OCI-M2 (cell line): ENCODE results near the gene PRDM11.
"Not testable (repeated sequence)": the region's sequence is repeated elsewhere in the genome, so short reads cannot be mapped to it uniquely, and the experiment has no call there.

Experiments used
- DNase-seq: peaks from one replicate; lab custom pipeline; 2025; ENCODE audit not compliant: unreplicated experiment; lab: John Stamatoyannopoulos, UW

PRDM11 gene

DNA sequence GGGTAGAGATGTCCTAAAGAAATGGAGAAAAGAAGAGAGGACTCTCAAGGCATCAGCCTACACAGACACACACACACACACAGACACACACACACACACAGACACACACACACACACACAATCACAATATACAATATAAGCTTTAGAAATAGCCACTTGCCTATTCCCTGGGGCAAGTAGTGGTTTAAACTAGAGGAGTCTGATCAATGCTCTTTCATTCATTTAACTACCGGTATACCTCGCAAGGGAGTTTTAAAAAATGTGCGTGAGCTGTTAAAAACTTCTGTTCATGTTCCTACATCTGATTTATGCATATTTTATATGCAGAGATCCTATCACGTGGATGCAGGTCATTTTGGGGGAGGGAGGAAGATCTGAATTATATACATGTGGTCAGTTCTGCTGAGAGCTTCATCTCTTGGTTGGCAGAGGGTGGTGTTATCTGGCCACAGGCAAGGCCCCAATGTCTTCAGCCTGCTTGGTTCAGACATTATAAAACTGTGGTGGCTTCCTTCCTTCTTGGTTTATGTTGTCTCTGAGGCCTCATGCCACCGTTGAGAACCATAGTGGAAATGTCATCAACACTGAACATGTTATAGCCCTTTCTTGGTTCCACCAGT is 83.1 kb downstream of the PRDM11 start:
- no peak for DNase-seq

DNA sequence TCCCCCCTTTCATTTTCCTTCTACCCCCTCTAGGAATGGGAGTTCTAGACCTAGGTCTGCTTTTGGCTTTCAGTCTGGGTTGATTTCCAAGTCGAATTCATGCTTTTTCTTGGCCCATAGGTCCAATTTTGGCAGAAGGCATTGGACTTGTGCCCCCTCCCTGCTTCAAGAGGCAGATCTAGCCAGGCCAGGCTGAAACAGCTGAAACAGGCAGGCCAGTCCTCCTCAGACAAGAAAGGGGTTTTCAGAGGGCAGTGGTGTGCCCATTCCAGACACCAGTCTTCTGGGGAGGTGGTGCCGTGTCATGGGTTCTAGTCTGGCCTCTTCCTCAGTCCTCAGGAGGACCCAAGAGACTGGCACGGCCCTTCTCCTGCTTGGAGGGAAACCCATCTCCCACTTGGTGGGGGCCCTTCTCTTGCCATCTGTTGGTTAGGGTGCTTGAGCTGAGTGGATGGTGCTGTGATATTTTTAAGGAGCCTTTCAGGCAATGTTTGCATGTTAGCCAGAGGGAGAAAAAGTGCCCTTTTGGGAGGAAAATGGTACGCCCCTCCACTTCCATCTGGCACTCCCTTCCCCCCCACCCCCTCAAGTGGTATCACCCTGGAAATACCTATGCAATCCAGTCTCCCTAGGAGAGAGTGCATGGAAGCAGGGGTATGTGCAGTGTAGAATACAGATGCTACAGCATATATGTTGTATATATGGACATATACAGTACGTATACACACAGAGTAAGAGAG is 86.1 kb downstream of the PRDM11 start:
- DNase-seq: no peak

DNA sequence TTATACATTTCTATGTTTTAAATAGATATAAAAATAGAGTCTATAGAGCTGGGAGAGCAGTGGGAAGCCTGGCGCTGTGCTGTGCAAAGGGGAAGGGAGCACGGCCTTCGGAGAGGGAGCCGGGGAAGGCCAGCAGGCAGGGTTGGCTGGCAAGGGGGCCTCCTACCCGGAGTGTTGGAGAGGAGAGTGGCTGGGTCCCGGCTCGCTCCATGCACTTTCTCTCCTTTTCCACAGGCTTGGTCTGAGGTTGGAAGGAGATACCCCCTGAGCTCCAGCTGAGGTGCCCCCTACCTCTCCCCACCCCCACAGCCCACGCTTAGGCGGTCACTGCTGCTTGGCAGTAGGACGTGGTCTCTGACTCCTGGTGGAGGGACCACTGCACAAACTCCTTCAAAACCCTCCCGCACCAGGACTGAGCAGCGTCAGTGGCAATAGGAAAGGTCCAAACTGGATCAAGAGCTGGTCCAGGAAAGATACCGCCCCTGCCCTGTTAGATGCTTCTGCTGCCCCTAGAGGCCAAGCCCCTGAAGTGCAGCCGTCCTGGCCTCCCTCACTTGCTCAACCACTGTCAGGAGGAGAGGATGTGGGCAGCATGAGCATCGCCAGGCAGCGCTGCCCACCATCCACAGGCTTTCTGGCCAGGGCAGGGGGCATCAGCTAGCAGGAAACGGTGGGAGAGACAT is 86.8 kb downstream of the PRDM11 start:
- no peak for DNase-seq

DNA sequence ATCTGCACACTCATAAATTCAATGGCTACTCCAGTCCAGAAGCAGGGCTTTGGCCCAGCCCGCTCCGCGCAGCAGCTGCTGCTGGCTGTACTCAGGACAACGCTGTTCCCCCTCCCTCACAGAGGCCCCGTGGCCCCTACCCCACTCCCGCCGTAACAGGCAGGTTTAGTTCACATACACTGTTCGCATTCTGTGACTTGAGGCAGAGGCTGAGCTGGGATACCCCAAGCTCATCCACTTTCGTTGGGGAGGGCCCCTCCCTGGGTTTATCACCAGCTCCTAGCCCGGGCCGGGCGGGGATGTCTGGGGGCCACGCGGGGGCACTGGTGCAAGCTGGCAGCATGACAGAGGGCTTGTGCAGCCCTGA is 87.3 kb downstream of the PRDM11 start:
- no peak for DNase-seq

DNA sequence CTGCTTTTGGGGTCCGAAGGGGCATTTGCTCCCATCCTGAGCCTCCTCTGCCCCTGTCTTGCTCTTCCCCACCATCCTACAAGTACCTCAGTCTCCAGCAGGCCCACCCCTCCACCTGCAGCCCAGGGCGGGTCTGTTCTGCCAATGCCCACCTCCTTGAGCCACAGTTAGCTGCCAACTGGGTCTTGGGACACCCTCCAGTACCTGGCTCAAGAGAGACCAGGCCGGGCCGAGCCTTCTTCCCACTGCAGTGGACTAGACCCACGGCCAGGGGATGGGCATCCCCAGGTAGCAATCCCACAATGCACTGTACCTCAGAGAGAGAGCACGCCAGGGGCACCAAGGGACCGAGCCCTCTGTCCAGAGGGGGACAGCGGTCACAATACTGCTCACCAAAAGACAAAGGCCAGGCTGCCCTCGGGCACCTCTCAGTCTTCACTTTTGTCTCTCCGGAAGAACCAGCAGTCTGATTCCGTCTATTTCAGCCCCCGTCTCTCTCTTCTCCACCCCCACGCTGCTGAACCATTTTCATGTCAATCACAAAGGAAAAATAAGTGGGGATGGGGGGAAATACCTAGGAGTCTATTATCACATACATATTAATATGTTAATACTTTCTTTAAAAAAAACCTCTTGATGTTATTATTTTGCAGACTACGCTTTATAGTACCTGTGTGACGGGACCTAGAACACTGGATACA is 88.0 kb downstream of the PRDM11 start:
- DNase-seq: no peak

DNA sequence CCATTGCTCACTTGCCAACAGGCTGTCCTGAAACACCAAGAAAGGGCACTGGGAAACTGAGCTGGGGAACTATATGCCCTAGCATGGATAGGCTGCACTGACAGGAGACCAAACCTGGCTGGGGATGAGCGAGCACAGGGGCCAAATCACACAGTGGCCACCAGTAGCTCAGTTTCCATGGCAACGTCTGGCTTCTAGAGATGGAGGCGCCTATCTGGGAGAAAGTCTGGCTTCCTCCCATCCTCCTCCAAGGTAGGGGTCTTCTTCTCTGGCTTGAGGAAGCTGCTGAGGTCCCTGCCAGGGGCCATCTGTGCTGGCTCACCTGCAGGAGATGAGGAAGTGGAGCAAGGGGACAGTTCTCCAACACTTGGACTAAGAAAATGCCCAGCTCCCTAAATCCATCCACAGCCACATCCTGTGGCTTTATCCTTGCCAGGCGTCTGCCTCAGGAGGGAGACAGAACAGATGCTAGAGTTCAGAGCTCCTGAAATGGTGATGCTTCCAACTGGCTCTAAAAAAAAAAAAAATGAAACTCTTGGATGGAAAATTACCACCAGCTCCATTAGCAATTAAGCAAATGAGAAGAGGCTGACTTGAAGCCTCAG is 91.4 kb downstream of the PRDM11 start:
- DNase-seq: no peak

DNA sequence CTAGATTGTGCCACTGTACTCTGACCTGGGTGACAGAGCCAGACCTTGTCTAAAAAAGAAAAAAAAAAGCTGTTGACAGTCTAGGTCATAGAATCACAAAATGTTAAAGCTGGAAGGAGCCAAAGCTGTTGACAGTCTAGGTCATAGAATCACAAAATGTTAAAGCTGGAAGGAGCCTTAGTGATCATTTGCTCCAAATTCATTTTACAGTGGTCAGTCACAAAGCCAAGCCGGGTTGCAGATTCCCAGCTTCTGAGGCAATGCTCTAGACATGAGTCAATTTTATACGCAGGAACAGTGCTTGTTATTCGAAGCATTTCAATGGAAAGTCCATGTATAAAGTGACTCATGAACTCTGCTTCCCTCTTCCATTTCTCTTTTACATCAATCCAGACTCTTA is 92.3 kb downstream of the PRDM11 start:
- DNase-seq: no peak

DNA sequence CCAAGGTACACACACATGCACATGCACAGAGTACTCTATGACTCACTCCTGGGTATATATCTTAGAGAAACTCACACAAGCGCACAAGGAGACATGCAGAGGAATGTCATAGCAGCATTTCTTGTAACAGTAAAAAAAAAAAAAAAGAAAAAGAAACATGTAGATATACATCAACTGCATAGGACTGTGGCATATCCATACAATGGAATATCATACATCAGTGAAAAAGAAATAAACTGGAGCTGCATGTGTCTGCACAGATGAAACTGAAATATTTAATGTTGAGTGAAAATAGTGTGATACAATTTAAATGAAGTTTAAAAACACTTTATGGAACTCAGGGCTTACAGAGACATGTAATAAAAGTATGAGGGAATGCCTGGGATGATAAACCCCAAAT is 93.3 kb downstream of the PRDM11 start:
- DNase-seq: no peak

DNA sequence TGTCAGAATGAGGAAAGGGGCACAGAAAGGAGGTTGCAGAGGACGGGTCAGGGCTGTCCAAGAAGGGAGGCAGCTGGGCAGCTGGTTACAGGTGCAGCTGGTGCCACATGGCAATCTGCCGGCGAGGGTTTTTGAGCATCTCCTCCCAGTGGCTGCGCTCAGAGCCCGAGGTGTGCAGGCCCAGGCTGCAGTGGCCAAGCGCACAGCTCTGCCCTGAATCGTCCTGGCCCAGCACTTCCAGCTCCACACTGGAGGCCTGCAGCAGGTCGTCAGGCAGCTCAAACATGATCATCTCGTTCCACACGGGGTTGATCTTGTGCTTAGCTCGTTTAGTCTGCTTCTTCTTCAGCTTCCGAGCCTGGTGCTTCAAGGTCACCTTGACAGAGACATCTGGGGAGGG is 97.5 kb downstream of the PRDM11 start:
- no peak for DNase-seq

DNA sequence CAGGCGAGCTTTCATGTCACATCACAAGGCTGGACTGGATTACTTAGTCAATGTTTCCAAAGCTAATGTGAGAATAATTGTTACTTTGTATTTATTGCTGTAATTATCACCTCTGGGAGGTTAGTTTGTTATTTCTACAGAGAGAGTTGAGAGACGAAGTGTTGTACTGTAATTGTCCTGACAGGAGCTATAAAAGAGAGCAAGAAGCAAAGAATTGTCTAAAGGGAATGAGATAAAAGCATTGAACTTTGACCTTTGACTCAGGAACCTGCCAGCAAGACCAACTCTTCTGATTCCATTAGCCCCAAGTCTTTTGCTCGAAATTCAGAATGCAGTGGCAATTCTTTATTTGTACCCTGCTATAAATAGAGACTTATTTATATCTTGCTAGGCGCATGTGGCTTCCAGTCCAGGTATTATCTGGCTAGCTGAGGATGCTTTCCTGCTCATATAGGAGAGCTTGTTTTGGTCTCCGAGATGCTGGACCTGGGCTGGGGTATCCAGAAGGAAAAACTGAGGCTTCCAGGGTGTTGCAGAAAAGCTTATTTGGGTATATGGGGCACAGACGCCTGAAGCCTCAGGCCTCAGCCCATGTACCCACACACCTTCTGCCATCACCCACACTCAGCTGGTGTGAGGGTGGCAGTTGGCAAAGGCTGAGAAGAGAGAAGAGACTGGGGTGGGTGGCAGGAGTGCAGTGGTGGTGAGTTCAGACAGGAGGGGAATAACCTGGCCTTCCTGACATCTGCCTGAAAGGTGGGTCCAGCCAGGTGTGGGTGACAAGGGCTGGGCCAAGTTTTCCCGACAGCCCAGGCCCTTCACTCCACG is 99.0 kb downstream of the PRDM11 start:
- DNase-seq: no peak

DNA sequence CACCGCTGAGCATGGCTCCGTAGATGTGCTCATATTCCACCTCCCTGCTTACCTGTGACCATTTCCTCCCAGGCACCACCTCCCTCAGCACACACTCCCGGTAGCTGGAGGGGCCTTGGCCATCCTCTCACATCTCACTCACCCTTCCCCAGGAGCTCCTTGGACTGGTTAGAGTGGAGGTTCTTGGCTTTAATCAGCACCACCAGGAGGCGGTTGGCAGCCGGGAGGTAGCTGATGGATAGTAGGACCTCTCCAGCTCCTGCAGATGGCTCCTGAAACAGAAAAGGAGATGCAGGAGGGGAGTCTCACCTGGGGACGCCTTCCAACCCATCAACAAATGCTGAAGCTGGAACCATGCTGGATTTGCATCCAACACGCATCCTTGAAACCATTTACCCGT is 99.8 kb downstream of the PRDM11 start:
- DNase-seq: no peak

DNA sequence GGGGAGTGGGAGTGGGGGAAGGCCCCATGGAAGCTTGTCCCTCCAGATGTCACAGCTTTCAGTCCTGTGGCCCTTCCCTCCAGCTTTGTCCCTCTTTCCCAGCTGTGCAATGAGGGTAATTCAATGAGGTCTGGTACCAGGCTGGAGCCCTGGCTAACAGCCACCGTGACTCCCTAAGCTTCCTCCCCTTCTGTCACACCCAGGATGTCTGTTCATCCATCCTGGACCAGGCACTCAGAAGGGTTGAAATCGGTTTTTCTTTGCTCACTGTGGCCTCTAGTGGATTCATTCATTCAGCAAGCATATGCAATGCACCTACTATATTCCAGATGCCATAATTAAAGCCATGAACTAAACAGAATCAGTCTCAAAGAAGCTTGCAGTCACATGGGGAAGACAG is 101.0 kb downstream of the PRDM11 start:
- DNase-seq: no peak

DNA sequence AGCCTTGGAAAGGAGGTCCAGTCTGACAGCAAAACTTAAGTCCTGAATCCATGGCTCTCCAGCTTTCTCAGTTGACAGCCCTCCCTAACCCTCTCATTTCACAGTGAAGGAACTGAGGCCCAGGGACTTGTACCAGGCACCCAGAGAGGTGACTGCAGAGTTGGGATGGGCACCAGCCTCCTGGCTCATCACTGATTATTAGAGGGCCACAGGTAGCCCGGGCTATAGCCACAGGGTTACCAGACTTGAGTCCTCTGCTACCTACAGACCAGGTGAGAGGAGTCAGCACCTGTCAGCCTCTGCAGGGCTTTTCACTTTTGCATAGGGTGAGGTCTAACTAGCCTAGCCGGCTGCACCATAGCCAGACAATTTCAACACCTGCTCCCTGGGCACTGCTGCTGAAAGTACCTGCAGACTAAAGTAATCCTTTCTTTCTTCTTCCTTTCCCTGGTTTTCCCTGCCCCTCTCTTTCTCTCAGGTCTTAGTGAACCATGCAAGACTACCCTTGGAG is 102.1 kb downstream of the PRDM11 start:
- DNase-seq: no peak

DNA sequence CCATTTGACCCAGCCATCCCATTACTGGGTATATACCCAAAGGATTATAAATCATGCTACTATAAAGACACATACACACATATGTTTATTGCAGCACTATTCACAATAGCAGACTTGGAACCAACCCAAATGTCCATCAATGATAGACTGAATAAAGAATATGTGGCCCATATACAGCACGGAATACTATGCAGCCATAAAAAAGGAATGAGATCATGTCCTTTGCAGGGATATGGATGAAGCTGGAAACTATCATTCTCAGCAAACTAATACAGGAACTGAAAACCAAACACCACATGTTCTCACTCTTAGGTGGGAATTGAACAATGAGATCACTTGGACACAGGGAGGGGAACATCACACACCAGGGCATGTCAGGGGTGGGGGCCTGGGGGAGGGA is 102.9 kb downstream of the PRDM11 start:
- not testable (repeated sequence) for DNase-seq

DNA sequence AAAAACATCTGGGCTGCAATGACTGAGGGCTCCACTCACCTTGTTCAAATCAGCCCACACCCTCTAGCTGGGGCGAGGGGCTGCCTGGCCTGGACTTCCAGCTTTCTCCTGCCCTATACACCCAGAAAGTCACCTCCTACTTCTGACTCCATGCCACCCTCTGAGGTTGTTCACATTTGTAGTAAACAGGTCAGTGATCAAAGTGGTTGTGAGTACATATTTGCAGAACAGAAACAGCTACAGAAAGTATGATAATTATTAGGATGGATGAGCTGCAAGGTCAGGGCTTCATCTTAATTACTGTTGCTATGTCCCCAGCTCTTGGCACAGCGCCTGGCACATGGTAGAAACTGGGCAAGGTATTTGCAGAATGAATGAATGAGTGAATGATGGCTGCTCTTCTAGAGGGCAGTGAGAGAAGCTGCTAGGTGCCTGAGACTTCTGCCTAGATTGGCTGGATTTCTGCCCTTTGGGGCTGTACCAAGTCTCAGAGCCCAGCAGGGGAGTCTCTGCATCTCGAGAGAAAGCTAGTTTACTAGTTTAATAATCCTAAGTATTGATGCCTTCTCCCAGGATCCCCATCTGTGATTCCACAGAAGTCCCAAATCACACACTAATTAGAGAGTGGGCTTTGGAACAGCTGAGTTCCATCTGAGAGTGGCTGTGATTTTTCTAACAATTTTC is 103.7 kb downstream of the PRDM11 start:
- DNase-seq: no peak

DNA sequence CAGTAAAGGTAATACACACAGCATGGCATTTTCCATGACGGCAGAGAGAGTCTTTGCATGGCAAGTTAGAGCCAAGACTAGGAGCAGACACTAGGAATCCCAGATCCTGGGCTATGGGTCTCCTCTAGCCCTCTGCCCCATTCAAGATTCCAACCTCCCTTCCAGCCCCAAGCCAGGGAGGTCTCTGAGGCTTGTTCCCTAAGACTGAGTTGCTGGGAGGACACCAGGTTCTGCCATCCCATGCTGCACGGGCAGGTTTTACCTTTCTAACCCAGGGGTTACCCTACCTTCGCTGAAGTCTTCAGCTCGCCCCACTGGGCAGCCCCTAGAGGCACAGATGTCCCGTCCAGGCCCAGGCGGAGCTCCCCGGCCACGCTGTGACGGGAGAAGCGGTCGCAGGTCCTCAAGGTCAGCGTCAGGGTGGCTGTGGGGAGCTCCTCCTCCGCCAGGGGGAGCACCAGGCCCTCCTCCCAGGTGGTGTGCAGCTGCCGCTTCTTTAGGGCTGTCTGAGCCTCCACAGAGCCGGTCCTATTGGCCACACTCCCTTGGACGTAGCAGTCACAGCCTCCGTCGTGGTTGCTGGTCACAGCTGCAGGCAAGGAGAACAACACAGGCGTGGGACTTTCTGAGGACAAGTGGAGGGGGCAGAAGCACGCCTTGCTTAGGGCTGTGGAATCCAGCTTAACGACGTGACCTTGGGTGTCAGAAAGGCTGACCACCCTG is 105.9 kb downstream of the PRDM11 start:
- DNase-seq: no peak

DNA sequence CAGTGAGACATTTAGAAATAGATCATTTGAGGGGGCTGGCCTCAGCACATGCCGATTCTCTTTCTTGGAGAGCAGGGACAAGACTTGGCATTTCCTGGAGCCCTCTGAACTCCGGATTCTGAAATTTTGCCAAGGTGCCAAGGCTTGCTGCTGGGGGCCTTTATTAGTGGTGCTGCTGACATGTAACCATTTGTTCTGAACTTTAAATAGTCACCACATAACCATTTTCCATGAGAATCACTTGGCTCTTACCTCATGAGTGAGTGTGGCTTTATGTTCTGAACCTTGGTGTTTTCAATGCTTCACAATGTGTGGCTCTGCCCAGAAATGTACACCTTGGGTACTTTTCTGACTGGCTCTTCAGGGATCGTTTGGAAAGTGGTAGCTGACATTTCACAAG is 106.4 kb downstream of the PRDM11 start:
- DNase-seq: no peak

DNA sequence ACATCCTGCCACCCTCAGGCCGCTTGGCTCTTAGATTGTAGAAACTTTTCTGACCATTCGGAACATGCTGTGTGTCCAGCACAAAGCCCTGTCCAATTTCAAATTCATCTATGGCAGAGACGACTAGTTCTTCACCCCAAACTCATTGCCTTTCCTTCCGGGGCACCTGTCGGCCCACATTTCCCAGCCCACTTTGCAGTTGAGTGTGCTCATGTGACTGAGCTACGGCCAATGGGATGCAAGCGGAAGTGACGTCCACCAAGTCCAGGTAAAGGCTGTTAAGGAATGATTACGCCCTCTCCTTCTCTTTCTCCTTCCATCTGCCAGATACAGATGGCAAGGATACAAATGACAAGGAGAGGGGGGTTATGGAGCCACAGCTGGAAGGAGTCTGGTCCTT is 107.2 kb downstream of the PRDM11 start:
- no peak for DNase-seq

DNA sequence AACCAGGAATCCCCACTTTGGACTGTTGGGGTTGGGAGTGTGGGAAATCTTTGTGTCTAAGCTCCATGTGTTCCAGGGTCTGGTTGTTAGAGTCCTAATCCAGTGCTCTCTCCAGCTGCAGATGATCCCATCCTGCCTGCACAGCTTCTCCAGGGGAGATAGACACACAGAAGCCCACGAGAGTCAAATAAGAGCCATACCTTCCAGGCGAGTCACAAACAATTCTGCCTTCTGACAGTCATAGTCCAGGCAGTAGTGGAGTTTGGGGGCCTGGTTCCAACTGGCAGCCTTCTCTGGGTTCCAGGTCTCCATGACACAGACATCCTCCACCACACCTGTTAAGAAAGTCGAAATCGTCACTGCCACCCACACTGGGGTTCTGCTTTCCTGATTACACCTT is 107.6 kb downstream of the PRDM11 start:
- no peak for DNase-seq
